CD4-positive, alpha-beta T cell treated with Interleukin-10 for 1 hour (primary cell): ENCODE results near the gene APRT.
"Not testable (repeated sequence)": the region's sequence is repeated elsewhere in the genome, so short reads cannot be mapped to it uniquely, and the experiment has no call there.

Experiments
- DNase-seq: peaks from one replicate; pipeline ENCODE4 v3.0.0-alpha.2; 2020

APRT gene

GRCh38 chr16:88806491-88807111 lies 5.1 kb downstream of the APRT start:
- no peak for DNase-seq

GRCh38 chr16:88805887-88806393 lies 5.8 kb downstream of the APRT start:
- no peak for DNase-seq

- no peak for DNase-seq
Observed at GRCh38 chr16:88805340-88805715, 6.4 kb downstream of the APRT start.

- no peak for DNase-seq
Observed at GRCh38 chr16:88804552-88805339, 7.0 kb downstream of the APRT start.

- no peak for DNase-seq
Observed at GRCh38 chr16:88804173-88804551, 7.6 kb downstream of the APRT start.

- peak; percentile 86 for DNase-seq
Observed at GRCh38 chr16:88803264-88803987, 8.3 kb downstream of the APRT start, which contains the start of gene CDT1. Gene CDT1 (plus strand): TSS chr16:88803789. CDS start chr16:88803832, 43 bp downstream.

GRCh38 chr16:88800277-88800592 lies 11.5 kb downstream of the APRT start:
- DNase-seq = no peak

- DNase-seq = no peak
Observed at GRCh38 chr16:88799569-88800276, 12.0 kb downstream of the APRT start.

- DNase-seq = no peak
Observed at GRCh38 chr16:88798772-88799455, 12.8 kb downstream of the APRT start.

GRCh38 chr16:88798073-88798472 lies 13.7 kb downstream of the APRT start:
- DNase-seq = no peak

GRCh38 chr16:88796278-88796677 lies 15.4 kb downstream of the APRT start:
- DNase-seq = no peak

- no peak for DNase-seq
Observed at GRCh38 chr16:88793251-88793954, 18.3 kb downstream of the APRT start.

GRCh38 chr16:88792668-88793250 lies 19.0 kb downstream of the APRT start:
- no peak for DNase-seq

- no peak for DNase-seq
Observed at GRCh38 chr16:88792078-88792550, 19.6 kb downstream of the APRT start.

- DNase-seq = peak; percentile 68
Observed at GRCh38 chr16:88790312-88791211, 21.2 kb downstream of the APRT start.

- DNase-seq = no peak
Observed at GRCh38 chr16:88789594-88789993, 22.1 kb downstream of the APRT start.

GRCh38 chr16:88788749-88789148 lies 23.0 kb downstream of the APRT start:
- not testable (repeated sequence) for DNase-seq

- DNase-seq = no peak
Observed at GRCh38 chr16:88787579-88788314, 24.0 kb downstream of the APRT start.
